Neural cell (in vitro differentiated cells): ENCODE results near the gene CTBP2.

Source experiments
- CTCF ChIP-seq: fragments of 450-650 bp; IDR thresholded peaks from 2 replicates; pipeline ENCODE4 v1.5.1; 2014; ENCODE audit warnings: antibody characterized with exemption, mild to moderate bottlenecking, moderate library complexity; ENCODE audit not compliant: poor library complexity, severe bottlenecking
- EP300 ChIP-seq: fragments of 450-650 bp; conservative IDR thresholded peaks from 2 replicates; pipeline ENCODE4 v1.6.1; 2014; ENCODE audit warnings: antibody characterized with exemption, mild to moderate bottlenecking, moderate library complexity; ENCODE audit not compliant: poor library complexity, severe bottlenecking
- EZH2 ChIP-seq: fragments of 200-600, 300-800 bp; shearing (Covaris generic), sonication (generic); IDR thresholded peaks from 2 replicates; pipeline ENCODE4 v1.6.1; 2014; ENCODE audit warnings: antibody characterized with exemption, low read length, borderline replicate concordance, mild to moderate bottlenecking; ENCODE audit not compliant: insufficient read depth, poor library complexity, severe bottlenecking
- POLR2AphosphoS5 ChIP-seq: IDR thresholded peaks from 2 replicates; pipeline ENCODE4 v1.6.1; 2012
- REST ChIP-seq: IDR thresholded peaks from 2 replicates; pipeline ENCODE4 v1.6.1; 2012; ENCODE audit warnings: borderline replicate concordance
- SMC3 ChIP-seq: fragments of 450-650 bp; conservative IDR thresholded peaks from 2 replicates; pipeline ENCODE4 v1.6.1; 2014; ENCODE audit warnings: antibody characterized with exemption, mild to moderate bottlenecking, moderate library complexity; ENCODE audit not compliant: poor library complexity

- TF ChIP-seq CTCF (no peak), EZH2 (no peak), EP300 (no peak), POLR2AphosphoS5 (no peak), REST (no peak), SMC3 (no peak)
Observed at GRCh38 chr10:125056161-125057132, 103.9 kb downstream of the CTBP2 start.
